NCI-H146 treated with DMSO at 0.1 percent for 48 hours (cell line): Measurements from ENCODE around the gene DACT2.
"Not testable (repeated sequence)": the region's sequence is repeated elsewhere in the genome, so short reads cannot be mapped to it uniquely, and the experiment has no call there.

Experiments used
- DNase-seq: peaks from one replicate; lab custom pipeline; 2025; ENCODE audit not compliant: unreplicated experiment; lab: John Stamatoyannopoulos, UW

DACT2 gene

GRCh38 chr6:168319279-168320111, at the start of gene DACT2:
TSS of gene DACT2 (minus strand) at chr6:168319777. CDS start at chr6:168319633, 144 bp downstream.
- DNase-seq, result no peak

- DNase-seq, result no peak
These were observed 49.4 kb upstream of the DACT2 start for GRCh38 chr6:168368936-168369335.

GRCh38 chr6:168368066-168368820, 48.7 kb upstream of the DACT2 start:
- no peak for DNase-seq

GRCh38 chr6:168367285-168367751, 47.7 kb upstream of the DACT2 start:
- no peak for DNase-seq

- DNase-seq, result no peak
These were observed 46.9 kb upstream of the DACT2 start for GRCh38 chr6:168366473-168366872.

- DNase-seq, result no peak
These were observed 46.0 kb upstream of the DACT2 start for GRCh38 chr6:168365422-168366165.

- DNase-seq, result no peak
These were observed 45.3 kb upstream of the DACT2 start for GRCh38 chr6:168364793-168365421.

GRCh38 chr6:168363811-168364792, 44.5 kb upstream of the DACT2 start:
- no peak for DNase-seq

- DNase-seq, result no peak
These were observed 43.7 kb upstream of the DACT2 start for GRCh38 chr6:168363302-168363701.

GRCh38 chr6:168362276-168362990, 42.9 kb upstream of the DACT2 start:
- DNase-seq, result no peak

- no peak for DNase-seq
These were observed 42.2 kb upstream of the DACT2 start for GRCh38 chr6:168361766-168362165.

GRCh38 chr6:168359794-168360193, 40.2 kb upstream of the DACT2 start:
- no peak for DNase-seq

GRCh38 chr6:168358842-168359420, 39.4 kb upstream of the DACT2 start:
- peak; percentile 40 for DNase-seq

- not testable (repeated sequence) for DNase-seq
These were observed 37.3 kb upstream of the DACT2 start for GRCh38 chr6:168356872-168357271.

GRCh38 chr6:168355716-168356522, 36.3 kb upstream of the DACT2 start:
- no peak for DNase-seq

GRCh38 chr6:168354338-168354737, 34.8 kb upstream of the DACT2 start:
- DNase-seq, result no peak

- no peak for DNase-seq
These were observed 33.5 kb upstream of the DACT2 start for GRCh38 chr6:168353041-168353440.

- no peak for DNase-seq
These were observed 32.5 kb upstream of the DACT2 start for GRCh38 chr6:168352096-168352495.
